Activated T-helper 17 cell treated with anti-CD3 and anti-CD28 coated beads, Interleukin-2, amount 50 U/mL, for 72 hours (primary cell): ENCODE measurements around the gene SLC16A10. TPM values are rescaled to one million over a fixed set of nuclear protein-coding genes. Genes with fewer than 3 reads are reported as not detected.
"Not testable (repeated sequence)": the region's sequence is repeated elsewhere in the genome, so short reads cannot be mapped to it uniquely, and the experiment has no call there.

Experiments used
- ATAC-seq: fragments of 150-1000 bp; cut with Tn5 transposase; replicated peaks from 2 replicates; pipeline ENCODE4 v1.10.0; 2021; ENCODE audit warnings: mild to moderate bottlenecking, moderate library complexity
- H3K27ac Mint-ChIP-seq: one replicate; pipeline ENCODE4 v1.8.0; 2022; ENCODE audit warnings: mixed read lengths
- H3K27me3 Mint-ChIP-seq: one replicate; pipeline ENCODE4 v1.8.0; 2022; ENCODE audit warnings: mixed read lengths
- H3K36me3 Mint-ChIP-seq: one replicate; pipeline ENCODE4 v1.8.0; 2022; ENCODE audit warnings: low read depth, mild to moderate bottlenecking, mixed read lengths
- H3K4me1 Mint-ChIP-seq: one replicate; pipeline ENCODE4 v1.8.0; 2022; ENCODE audit warnings: mixed read lengths
- H3K4me3 Mint-ChIP-seq: one replicate; pipeline ENCODE4 v1.8.0; 2022; ENCODE audit warnings: mild to moderate bottlenecking, mixed read lengths
- H3K9me3 Mint-ChIP-seq: one replicate; pipeline ENCODE4 v1.8.0; 2022; ENCODE audit warnings: mixed read lengths
- total RNA-seq, 2 donors: library from RNA; stranded (reverse); gene quantifications; one replicate each; pipeline ENCODE4 v1.2.3, GENCODE V29; 2022

SLC16A10 gene
- total RNA-seq, 2 donors from 2014 or later, result 2.1 to 3.8 TPM

GRCh38 chr6:111134236-111134869 is 47.0 kb downstream of the SLC16A10 start:
- not testable (repeated sequence) for H3K36me3 Mint-ChIP-seq, H3K27me3 Mint-ChIP-seq, H3K4me3 Mint-ChIP-seq, ATAC-seq, H3K9me3 Mint-ChIP-seq, H3K4me1 Mint-ChIP-seq, H3K27ac Mint-ChIP-seq

GRCh38 chr6:111137489-111138093 is 50.3 kb downstream of the SLC16A10 start:
- H3K4me1 Mint-ChIP-seq, ATAC-seq, H3K27ac Mint-ChIP-seq, H3K4me3 Mint-ChIP-seq, H3K9me3 Mint-ChIP-seq, H3K27me3 Mint-ChIP-seq, H3K36me3 Mint-ChIP-seq: not testable (repeated sequence)

GRCh38 chr6:111147440-111147839 is 60.1 kb downstream of the SLC16A10 start:
- Mint-ChIP-seq H3K36me3 (no peaks in the 10 kb centered on the region), H3K9me3 (no peaks in the 10 kb centered on the region), H3K27ac (no peak overlapping the region), H3K4me1 (no peaks in the 10 kb centered on the region), H3K4me3 (no peak overlapping the region), H3K27me3 (peaks cover 3% of the 10 kb centered on the region)
- ATAC-seq, result no peak

DNA sequence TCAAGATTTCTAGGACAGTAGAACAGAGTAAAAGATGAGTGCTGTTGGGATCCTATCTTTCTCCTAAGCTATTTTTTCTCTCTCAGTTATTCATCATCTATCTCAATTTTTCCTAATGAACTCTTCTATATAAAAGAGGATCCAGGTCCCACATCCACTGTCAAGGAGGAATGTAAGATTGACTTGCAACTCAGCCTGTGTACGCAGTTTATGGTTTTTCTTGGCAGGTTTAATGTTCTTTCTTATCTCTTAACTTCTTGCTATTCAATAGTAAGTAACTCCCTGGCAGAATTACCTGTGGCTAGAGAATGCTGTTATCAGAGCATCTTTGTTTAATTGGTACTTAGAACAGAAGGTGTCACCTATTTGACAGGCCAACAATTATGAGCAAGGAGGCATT is 60.8 kb downstream of the SLC16A10 start:
- ATAC-seq, result no peak
- no peak overlapping the region for H3K4me3 Mint-ChIP-seq
- no peak overlapping the region for H3K27ac Mint-ChIP-seq
- H3K27me3 Mint-ChIP-seq, result peaks cover 3% of the 10 kb centered on the region
- H3K4me1 Mint-ChIP-seq, result no peaks in the 10 kb centered on the region
- H3K9me3 Mint-ChIP-seq, result no peaks in the 10 kb centered on the region
- H3K36me3 Mint-ChIP-seq, result no peaks in the 10 kb centered on the region

DNA sequence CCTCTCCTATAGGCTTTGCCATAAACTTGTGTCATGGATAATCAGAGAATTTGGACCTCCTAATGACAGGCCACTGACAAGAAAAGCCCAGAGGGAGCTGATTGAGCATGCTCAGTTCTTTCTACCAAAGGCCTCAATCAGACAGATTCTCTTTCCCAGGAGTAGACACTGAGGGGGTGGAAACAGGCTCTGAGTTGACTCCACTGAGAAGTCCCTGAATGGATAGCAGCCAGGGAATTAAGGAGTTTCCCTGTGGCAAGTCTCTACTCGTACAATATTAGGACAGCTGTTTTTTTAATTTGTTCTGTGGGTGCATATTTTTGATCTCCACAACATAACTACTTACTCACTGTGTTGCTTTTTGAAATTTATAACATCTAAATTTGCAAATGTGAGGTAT is 63.3 kb downstream of the SLC16A10 start:
- Mint-ChIP-seq H3K4me3 (no peak overlapping the region), H3K27me3 (peaks cover 6% of the 10 kb centered on the region), H3K36me3 (no peaks in the 10 kb centered on the region), H3K27ac (no peak overlapping the region), H3K4me1 (no peaks in the 10 kb centered on the region), H3K9me3 (no peaks in the 10 kb centered on the region)
- ATAC-seq, result no peak

DNA sequence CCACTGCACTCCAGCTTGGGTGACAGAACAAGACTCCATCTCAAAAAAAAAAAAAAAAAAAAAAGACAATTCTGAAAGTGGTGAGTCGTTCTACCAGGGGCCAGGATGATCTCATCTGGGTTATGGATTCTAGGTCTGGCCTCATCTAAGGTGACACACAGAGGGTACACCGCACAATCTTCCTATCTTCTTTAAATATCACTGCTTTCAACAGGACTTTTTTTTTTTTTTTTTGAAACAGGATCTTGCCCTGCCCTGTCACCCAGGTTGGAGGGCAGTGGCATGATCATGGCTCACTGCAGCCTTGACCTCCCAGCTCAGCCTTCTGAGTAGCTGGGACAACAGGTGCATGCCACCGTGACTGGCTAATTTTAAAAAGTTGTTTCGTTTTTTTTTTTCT is 67.7 kb downstream of the SLC16A10 start:
- no peaks in the 10 kb centered on the region for H3K36me3 Mint-ChIP-seq
- no peak overlapping the region for H3K27ac Mint-ChIP-seq
- peaks cover 10% of the 10 kb centered on the region for H3K4me1 Mint-ChIP-seq
- no peaks in the 10 kb centered on the region for H3K9me3 Mint-ChIP-seq
- H3K27me3 Mint-ChIP-seq, result peaks cover 6% of the 10 kb centered on the region
- ATAC-seq, result peak; percentile 96
- no peak overlapping the region for H3K4me3 Mint-ChIP-seq

GRCh38 chr6:111157412-111157811 is 70.1 kb downstream of the SLC16A10 start:
- Mint-ChIP-seq H3K27ac (no peak overlapping the region), H3K9me3 (no peaks in the 10 kb centered on the region), H3K4me1 (peaks cover 10% of the 10 kb centered on the region), H3K4me3 (no peak overlapping the region), H3K36me3 (no peaks in the 10 kb centered on the region), H3K27me3 (peaks cover 3% of the 10 kb centered on the region)
- peak; percentile 54 for ATAC-seq

GRCh38 chr6:111159633-111160032 is 72.3 kb downstream of the SLC16A10 start:
- Mint-ChIP-seq H3K9me3 (no peaks in the 10 kb centered on the region), H3K4me1 (peaks cover 10% of the 10 kb centered on the region), H3K4me3 (no peak overlapping the region), H3K36me3 (no peaks in the 10 kb centered on the region), H3K27ac (peak overlapping the region; percentile 76), H3K27me3 (no peaks in the 10 kb centered on the region)
- peak; percentile 69 for ATAC-seq

- no peak overlapping the region for H3K27ac Mint-ChIP-seq
- no peak overlapping the region for H3K4me3 Mint-ChIP-seq
- no peaks in the 10 kb centered on the region for H3K36me3 Mint-ChIP-seq
- peaks cover 10% of the 10 kb centered on the region for H3K4me1 Mint-ChIP-seq
- no peaks in the 10 kb centered on the region for H3K9me3 Mint-ChIP-seq
- H3K27me3 Mint-ChIP-seq, result no peaks in the 10 kb centered on the region
- no peak for ATAC-seq
These were observed 74.3 kb downstream of the SLC16A10 start for GRCh38 chr6:111161650-111162049.

DNA sequence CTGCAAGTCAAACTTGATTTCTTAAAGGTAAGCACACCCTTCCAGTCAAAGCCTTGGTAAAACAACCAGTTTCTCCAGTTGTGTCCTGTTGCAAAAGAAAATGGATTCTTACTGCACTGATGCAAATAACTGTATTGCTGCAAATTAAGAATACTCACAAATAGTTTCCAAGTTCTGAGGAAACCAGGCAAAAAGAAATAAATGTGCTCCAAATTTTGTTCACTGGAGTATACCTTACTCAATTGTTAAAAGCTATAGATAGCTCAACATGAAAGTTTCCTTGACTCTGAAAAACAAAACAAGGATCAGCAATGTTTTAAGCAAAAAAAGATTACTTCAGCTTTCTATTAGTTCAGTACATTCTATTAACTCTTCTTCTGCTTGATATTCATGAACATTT is 75.2 kb downstream of the SLC16A10 start:
- no peaks in the 10 kb centered on the region for H3K36me3 Mint-ChIP-seq
- no peak for ATAC-seq
- no peaks in the 10 kb centered on the region for H3K27me3 Mint-ChIP-seq

DNA sequence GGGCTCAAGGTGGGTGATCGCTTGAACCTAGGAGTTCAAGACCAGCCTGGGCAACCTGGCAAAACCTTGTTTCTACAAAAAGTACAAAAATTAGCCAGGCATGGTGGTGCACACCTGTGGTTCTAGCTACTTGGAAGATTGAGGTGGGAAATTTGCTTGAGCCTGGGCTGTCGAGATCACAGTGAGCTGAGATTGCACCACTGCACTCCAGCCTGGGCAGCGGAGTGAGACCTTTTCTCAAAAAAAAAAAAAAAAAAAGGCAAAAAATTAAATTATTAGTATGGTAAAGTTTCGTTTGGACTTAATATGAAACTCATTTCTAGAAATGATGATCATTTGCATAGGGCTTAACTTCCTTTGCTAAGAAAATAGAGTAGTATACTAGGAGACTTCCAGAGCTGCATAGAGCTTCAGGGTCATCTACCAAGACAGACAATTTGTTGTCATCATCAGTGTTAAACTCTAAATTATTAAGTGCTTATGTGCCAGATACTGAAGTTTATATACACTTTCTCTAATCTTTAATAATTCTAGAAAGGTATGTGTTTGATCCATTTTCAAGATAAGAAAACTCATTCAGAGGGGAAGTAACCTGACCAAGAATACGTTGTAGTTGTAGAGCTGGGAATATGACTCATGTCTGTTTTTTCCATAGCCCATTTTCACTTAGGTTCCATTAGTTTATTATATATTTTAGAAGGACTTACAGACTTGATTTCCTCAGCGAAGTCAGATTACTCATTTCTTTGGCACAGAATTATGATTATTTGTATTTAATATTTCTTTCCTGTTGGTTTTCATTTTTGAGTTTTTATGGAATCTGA is 84.5 kb downstream of the SLC16A10 start:
- H3K4me1 Mint-ChIP-seq, result peaks cover 5% of the 10 kb centered on the region
- no peak overlapping the region for H3K4me3 Mint-ChIP-seq
- H3K36me3 Mint-ChIP-seq, result no peaks in the 10 kb centered on the region
- H3K27ac Mint-ChIP-seq, result no peak overlapping the region
- ATAC-seq, result peak; percentile 44
- no peaks in the 10 kb centered on the region for H3K9me3 Mint-ChIP-seq
- H3K27me3 Mint-ChIP-seq, result no peaks in the 10 kb centered on the region

More for the DNA sequence above, 75.2 kb downstream of the SLC16A10 start:
- no peaks in the 10 kb centered on the region for H3K9me3 Mint-ChIP-seq
- no peak overlapping the region for H3K27ac Mint-ChIP-seq
- peaks cover 10% of the 10 kb centered on the region for H3K4me1 Mint-ChIP-seq
- H3K4me3 Mint-ChIP-seq, result no peak overlapping the region

GRCh38 chr6:111172563-111172962 is 85.3 kb downstream of the SLC16A10 start:
- peaks cover 5% of the 10 kb centered on the region for H3K4me1 Mint-ChIP-seq

DNA sequence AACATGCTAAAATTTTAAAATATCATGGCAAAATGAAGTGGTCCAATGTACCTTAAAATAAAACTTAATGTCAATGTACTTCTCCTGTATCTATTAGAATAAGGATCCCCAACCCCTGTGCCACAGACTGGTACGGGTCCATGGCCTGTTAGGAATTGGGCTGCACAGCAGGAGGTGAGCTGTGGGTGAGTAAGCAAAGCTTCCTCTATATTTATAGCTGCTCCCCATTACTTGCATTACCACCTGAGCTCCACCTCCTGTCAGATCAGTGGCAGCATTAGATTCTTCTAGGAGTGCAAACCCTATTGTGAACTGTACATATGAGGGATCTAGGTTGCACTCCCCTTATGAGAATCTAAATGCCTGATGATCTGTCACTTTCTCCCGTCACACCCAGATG is 86.0 kb downstream of the SLC16A10 start:
- Mint-ChIP-seq H3K9me3 (no peaks in the 10 kb centered on the region), H3K27ac (no peak overlapping the region), H3K4me3 (no peak overlapping the region), H3K27me3 (no peaks in the 10 kb centered on the region), H3K4me1 (peaks cover 5% of the 10 kb centered on the region), H3K36me3 (no peaks in the 10 kb centered on the region)
- ATAC-seq, result peak; percentile 9

More at GRCh38 chr6:111172563-111172962, 85.3 kb downstream of the SLC16A10 start:
- ATAC-seq, result no peak
- Mint-ChIP-seq H3K9me3 (no peaks in the 10 kb centered on the region), H3K4me3 (no peak overlapping the region), H3K27me3 (no peaks in the 10 kb centered on the region), H3K27ac (no peak overlapping the region), H3K36me3 (no peaks in the 10 kb centered on the region)

DNA sequence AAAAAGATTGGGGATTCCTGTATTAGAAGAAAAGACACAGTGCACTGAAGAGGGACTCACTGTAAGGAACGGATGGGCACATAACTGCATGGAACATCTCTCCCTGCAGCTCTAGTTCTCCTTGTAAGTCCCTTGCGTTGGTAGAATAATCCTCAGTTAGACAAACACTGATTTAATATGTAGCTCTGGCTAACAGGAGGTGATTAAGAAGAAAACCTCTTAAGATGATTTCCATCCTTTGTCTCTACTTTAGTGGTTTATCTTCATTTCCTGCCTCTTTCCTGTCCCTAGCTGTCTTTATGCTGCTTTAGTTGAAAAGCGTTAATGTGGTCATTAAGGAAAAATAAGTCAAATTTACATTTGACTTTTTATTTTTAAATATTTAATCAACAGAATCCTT is 86.6 kb downstream of the SLC16A10 start:
- Mint-ChIP-seq H3K9me3 (no peaks in the 10 kb centered on the region), H3K36me3 (no peaks in the 10 kb centered on the region), H3K4me1 (peaks cover 5% of the 10 kb centered on the region), H3K27ac (no peak overlapping the region), H3K27me3 (no peaks in the 10 kb centered on the region), H3K4me3 (no peak overlapping the region)
- peak; percentile 52 for ATAC-seq

DNA sequence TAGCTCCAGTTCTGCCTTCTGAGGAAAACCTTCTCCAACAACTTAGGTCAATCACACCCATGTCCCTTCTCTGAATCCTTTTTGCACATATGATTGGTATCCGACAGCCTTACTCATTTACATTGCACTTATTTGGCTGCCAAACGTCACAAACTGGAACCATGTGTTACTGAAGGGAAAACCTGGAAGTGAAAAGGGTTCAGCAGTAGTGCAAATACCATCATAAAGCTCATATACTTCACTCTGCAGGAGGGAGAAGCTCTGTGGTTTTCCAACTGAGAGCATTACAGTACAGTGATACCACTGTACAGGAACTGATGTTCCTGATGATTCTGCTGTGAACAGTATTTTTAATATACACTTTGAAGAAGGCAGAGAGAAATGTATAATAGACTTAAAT is 87.8 kb downstream of the SLC16A10 start:
- H3K36me3 Mint-ChIP-seq, result no peaks in the 10 kb centered on the region
- H3K27ac Mint-ChIP-seq, result no peak overlapping the region
- H3K4me1 Mint-ChIP-seq, result peaks cover 5% of the 10 kb centered on the region
- H3K9me3 Mint-ChIP-seq, result no peaks in the 10 kb centered on the region
- no peak for ATAC-seq
- no peaks in the 10 kb centered on the region for H3K27me3 Mint-ChIP-seq
- no peak overlapping the region for H3K4me3 Mint-ChIP-seq
